ENCODE results near the gene SLAIN2.
A peak's percentile ranks its signal among the peaks of the same experiment; 100 is the strongest.

The SLAIN2 gene

DNA sequence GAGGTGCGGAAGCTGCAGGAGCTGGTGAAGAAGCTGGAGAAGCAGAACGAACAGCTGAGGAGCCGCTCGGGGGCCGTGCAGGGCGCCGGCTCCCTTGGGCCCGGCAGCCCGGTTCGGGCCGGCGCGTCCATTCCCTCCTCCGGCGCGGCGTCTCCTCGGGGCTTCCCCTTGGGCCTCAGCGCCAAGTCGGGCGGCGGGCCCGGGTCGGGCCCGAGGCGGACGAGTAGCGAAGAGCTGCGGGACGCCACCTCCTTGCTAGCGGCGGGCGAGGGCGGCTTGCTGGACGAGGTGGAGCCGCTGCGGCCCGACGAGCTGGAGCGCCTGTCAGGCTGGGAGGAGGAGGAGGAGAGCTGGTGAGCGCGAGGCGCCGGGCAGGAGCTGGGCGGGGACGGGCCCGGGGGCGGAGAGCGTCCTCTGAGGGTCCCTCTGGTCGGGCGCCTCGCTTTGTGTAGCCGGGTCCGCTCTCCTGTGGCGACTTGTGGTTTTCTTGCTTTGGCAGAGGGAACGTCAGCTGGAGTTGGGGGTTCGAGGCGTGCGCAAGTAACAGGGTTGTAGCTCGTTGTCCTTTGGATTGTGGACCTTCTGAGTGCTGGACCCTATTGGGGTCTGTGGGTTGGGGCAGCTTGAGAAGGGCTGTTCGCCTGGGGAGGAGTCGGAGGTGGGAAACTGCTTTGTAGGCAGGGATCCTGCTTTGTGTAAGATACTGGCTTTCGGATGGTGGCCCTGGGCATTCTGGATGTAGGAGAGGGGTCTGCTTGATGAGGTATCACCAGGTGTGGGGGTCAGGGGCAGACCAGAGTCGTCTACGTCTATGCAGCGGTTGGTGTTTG lies 662 bp downstream of the SLAIN2 start:
- H3K4me3 ChIP-seq (ENCODE audit: low read length) = peak overlapping the region; percentile 97
- peak; percentile 55 for DNase-seq (ENCODE audit: low read depth)
- TF ChIP-seq, protein P1, sequence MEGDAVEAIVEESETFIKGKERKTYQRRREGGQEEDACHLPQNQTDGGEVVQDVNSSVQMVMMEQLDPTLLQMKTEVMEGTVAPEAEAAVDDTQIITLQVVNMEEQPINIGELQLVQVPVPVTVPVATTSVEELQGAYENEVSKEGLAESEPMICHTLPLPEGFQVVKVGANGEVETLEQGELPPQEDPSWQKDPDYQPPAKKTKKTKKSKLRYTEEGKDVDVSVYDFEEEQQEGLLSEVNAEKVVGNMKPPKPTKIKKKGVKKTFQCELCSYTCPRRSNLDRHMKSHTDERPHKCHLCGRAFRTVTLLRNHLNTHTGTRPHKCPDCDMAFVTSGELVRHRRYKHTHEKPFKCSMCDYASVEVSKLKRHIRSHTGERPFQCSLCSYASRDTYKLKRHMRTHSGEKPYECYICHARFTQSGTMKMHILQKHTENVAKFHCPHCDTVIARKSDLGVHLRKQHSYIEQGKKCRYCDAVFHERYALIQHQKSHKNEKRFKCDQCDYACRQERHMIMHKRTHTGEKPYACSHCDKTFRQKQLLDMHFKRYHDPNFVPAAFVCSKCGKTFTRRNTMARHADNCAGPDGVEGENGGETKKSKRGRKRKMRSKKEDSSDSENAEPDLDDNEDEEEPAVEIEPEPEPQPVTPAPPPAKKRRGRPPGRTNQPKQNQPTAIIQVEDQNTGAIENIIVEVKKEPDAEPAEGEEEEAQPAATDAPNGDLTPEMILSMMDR (IDR thresholded peaks at IDR 0.05; ENCODE audit: insufficient read depth, low read depth, low read length, missing control alignments) = no peak

DNA sequence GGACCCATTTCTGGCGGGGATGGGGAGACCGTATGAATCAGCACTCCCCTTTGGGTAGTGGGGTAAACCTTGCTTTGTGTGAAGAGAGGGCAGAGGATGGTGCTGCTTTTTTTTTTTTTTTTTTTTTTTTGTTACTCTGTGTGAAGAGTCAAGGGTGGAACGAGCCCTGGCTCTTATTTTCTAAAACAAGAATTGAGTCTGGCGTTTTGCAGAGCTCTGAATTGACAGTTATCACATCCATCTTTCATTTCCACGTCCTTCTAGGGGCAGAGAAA lies 1.2 kb downstream of the SLAIN2 start:
- peak overlapping the region; percentile 97 for H3K4me3 ChIP-seq (ENCODE audit: low read length)
- TF ChIP-seq, protein P1 (IDR thresholded peaks at IDR 0.05; ENCODE audit: insufficient read depth, low read depth, low read length, missing control alignments) = no peak
- no peak for DNase-seq (ENCODE audit: low read depth)

DNA sequence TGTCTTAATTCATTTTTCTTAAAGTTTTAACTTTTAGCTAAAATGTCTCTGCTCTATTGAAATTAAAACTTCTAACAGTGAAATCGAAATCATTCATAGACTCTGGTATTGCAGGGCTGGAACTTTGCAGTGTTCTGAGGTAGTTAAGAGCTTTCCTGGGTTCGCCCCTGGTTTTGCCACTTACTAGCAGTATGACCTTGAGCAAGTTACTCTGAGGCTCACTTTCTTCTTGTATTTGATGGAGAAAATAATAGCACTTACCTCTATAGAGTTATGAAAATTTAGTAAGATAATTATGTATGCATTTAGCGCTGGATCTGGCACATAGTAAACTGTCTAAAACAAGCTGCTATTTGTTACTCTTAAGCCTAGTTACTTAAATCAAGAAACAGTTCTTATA lies 1.7 kb downstream of the SLAIN2 start:
- H3K4me3 ChIP-seq (ENCODE audit: low read length) = peak overlapping the region; percentile 97
- TF ChIP-seq, protein P1 (IDR thresholded peaks at IDR 0.05; ENCODE audit: insufficient read depth, low read depth, low read length, missing control alignments) = no peak
- peak; percentile 22 for DNase-seq (ENCODE audit: low read depth)

DNA sequence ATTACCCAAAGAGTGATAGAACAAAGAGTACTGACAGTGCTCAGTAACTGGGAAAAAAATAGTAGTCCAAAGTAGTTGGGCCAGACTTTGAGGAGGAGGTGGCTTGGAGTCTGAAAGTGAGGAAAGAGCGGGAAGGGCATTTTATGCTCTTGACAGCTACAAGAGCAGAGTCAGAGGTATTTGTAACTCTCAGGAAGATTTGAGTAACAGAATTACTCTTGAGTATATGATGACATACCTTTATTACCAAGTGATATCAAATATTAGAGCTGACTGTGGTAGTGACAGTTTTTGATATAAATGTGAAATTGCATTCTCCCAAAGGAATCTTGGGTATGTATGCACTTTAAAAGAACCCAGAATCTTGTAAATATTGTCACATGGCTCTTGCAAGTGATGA lies 2.2 kb downstream of the SLAIN2 start:
- peak overlapping the region; percentile 97 for H3K4me3 ChIP-seq (ENCODE audit: low read length)
- DNase-seq (ENCODE audit: low read depth) = peak; percentile 69
- TF ChIP-seq, protein P1 (IDR thresholded peaks at IDR 0.05; ENCODE audit: insufficient read depth, low read depth, low read length, missing control alignments) = no peak

DNA sequence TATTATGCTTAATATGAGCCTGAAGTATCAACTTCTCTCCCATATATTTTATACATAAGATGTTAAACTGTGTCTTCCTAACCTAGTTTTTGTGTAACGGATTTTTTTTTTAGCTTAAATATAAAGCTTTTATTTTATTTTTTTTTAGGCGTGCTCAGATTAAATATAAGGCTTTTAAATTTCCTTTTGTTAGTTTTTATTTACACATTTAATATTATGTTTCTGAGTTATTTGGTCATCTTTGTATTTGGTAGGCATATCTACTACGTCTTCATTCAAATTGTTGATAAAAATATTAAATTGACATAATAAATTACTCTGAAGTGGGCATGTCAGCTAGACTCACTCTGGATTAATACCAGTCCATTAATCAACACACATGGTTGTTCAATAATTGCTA lies 4.2 kb downstream of the SLAIN2 start:
- no peak for DNase-seq (ENCODE audit: low read depth)
- TF ChIP-seq, protein P1 (IDR thresholded peaks at IDR 0.05; ENCODE audit: insufficient read depth, low read depth, low read length, missing control alignments) = no peak

DNA sequence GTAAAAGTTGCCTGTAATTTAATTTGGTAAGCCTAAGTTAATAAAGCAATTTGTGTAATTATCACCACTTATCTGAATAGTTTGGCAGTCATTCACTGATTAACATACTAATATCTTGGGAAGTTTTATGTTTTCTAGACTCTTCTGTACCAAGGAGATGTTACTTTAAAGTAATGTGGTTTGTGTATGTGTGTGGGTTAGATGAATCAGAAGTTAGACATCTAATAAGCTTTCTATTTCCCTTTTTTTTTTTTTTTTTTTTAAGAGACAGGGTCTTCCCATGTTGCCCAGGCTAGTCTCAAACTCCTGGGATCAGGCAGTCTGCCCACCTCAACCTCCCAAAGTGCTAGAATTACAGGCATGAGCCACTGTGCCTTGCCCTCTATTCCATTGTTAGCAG lies 5.3 kb downstream of the SLAIN2 start:
- TF ChIP-seq, protein P1 (IDR thresholded peaks at IDR 0.05; ENCODE audit: insufficient read depth, low read depth, low read length, missing control alignments) = no peak
- no peak for DNase-seq (ENCODE audit: low read depth)
- H3K4me3 ChIP-seq (ENCODE audit: low read length) = no peak overlapping the region

More for the DNA sequence above, 4.2 kb downstream of the SLAIN2 start:
- no peak overlapping the region for H3K4me3 ChIP-seq (ENCODE audit: low read length)

Data from epithelial cell of esophagus (primary cell).